H1 (cell line): ENCODE measurements around the gene OBP2B. TPM values are rescaled to one million over a fixed set of nuclear protein-coding genes. Genes with fewer than 3 reads are reported as not detected.

Experiments
- CTCF ChIA-PET: fragments of 300-600 bp; sonication (Branson Sonifier 250); formaldehyde crosslinking; loops from one replicate; lab custom pipeline; 2021; ENCODE audit not compliant: partially characterized antibody; lab: Charles Lee
- POLR2A ChIA-PET: fragments of 300-600 bp; sonication (Branson Sonifier 250); formaldehyde crosslinking; loops from one replicate; lab custom pipeline; 2021; ENCODE audit warnings: inconsistent platforms; ENCODE audit not compliant: partially characterized antibody; lab: Charles Lee
- DNase-seq, 2 experiments: peaks; one replicate each; pipeline versions ENCODE4 v3.0.0 to v3.0.0-alpha.2; 2010 to 2022; ENCODE audit warnings: low spot score in 2 of 2, low read depth in 1 of 2, mixed read lengths in 1 of 2
- FAIRE-seq: peaks from 2 replicates; lab custom pipeline; 2011; peaks lifted over from hg19 to GRCh38; lab: Jason Lieb, UNC
- H2AFZ ChIP-seq: 2 replicates; pipeline ENCODE4 v1.8.1; 2012; ENCODE audit warnings: low read length, inconsistent platforms
- H2AK5ac ChIP-seq: 2 replicates; pipeline ENCODE4 v1.6.1; 2013; ENCODE audit warnings: low read depth, low read length
- H2BK120ac ChIP-seq: replicated peaks from 2 replicates; pipeline ENCODE3; 2013; ENCODE audit warnings: low read depth, low read length, inconsistent platforms
- H2BK12ac ChIP-seq: 2 replicates; pipeline ENCODE4 v1.6.1; 2013; ENCODE audit warnings: low read depth, low read length
- H2BK15ac ChIP-seq: 2 replicates; pipeline ENCODE4 v1.6.1; 2013; ENCODE audit warnings: low read length
- H2BK20ac ChIP-seq: 2 replicates; pipeline ENCODE4 v1.6.1; 2013; ENCODE audit warnings: low read length
- H2BK5ac ChIP-seq: 2 replicates; pipeline ENCODE4 v1.6.1; 2013; ENCODE audit warnings: low read depth, low read length
- H3K14ac ChIP-seq: 2 replicates; pipeline ENCODE4 v1.6.1; 2013; ENCODE audit warnings: inconsistent platforms; ENCODE audit not compliant: insufficient read length
- H3K18ac ChIP-seq: 2 replicates; pipeline ENCODE4 v1.6.1; 2013; ENCODE audit warnings: low read length; ENCODE audit errors: extremely low read depth
- H3K23ac ChIP-seq: 2 replicates; pipeline ENCODE4 v1.6.1; 2013; ENCODE audit warnings: inconsistent platforms; ENCODE audit not compliant: insufficient read length
- H3K23me2 ChIP-seq: 2 replicates; pipeline ENCODE4 v1.6.1; 2013; ENCODE audit warnings: low read depth, low read length
- H3K27ac ChIP-seq: 2 replicates; pipeline ENCODE4 v1.6.1; 2011; ENCODE audit warnings: low read depth, low read length, inconsistent platforms
- H3K27me3 ChIP-seq, 4 experiments: replicated peaks in 1 of 4; 1 replicate in 1 of 4; 2 replicates in 3 of 4; pipeline versions ENCODE4 v1.6.1 to v1.8.1; 2011 to 2013; ENCODE audit warnings: low read length in 3 of 4, mild to moderate bottlenecking in 3 of 4, inconsistent platforms in 2 of 4, mixed read lengths in 2 of 4, moderate library complexity in 1 of 4; ENCODE audit not compliant: control insufficient read depth in 3 of 4, insufficient read depth in 3 of 4; ENCODE audit errors: extremely low read depth in 1 of 4
- H3K36me3 ChIP-seq, 4 experiments: 2 replicates each; pipeline versions ENCODE4 v1.6.1 to v1.8.1; 2011 to 2013; ENCODE audit warnings: mild to moderate bottlenecking in 4 of 4, low read length in 3 of 4, moderate library complexity in 2 of 4, control low read depth in 1 of 4, inconsistent platforms in 1 of 4; ENCODE audit not compliant: insufficient read depth in 4 of 4, control insufficient read depth in 2 of 4
- H3K4ac ChIP-seq: replicated peaks from 2 replicates; pipeline ENCODE3; 2013; ENCODE audit warnings: low read length, low read depth, mixed read lengths, inconsistent platforms; ENCODE audit not compliant: insufficient read length
- H3K4me1 ChIP-seq, 4 experiments: replicated peaks in 1 of 4; 1 replicate in 1 of 4; 2 replicates in 3 of 4; pipeline versions ENCODE4 v1.6.1 to v1.8.1; 2011 to 2013; ENCODE audit warnings: low read length in 3 of 4, inconsistent platforms in 2 of 4, mixed read lengths in 1 of 4; ENCODE audit not compliant: insufficient read depth in 4 of 4, control insufficient read depth in 3 of 4
- H3K4me2 ChIP-seq, 2 experiments: 2 replicates each; pipeline versions ENCODE4 v1.6.1 to v1.8.1; 2011 to 2013; ENCODE audit warnings: low read depth in 2 of 2, low read length in 2 of 2, control low read depth in 1 of 2, inconsistent platforms in 1 of 2, mild to moderate bottlenecking in 1 of 2; ENCODE audit not compliant: insufficient read depth in 1 of 2
- H3K4me3 ChIP-seq, 4 experiments: fragments of 200-600, 300-600 bp in 1 of 4; sonication (generic), shearing (Covaris generic), sonication (Bioruptor Twin) in 1 of 4; 2 replicates each; pipeline versions ENCODE4 v1.5.1 to v1.8.1; 2011 to 2016; ENCODE audit warnings: low read length in 4 of 4, low read depth in 3 of 4, control low read depth in 2 of 4, inconsistent platforms in 2 of 4, mild to moderate bottlenecking in 2 of 4, mixed read lengths in 1 of 4, moderate library complexity in 1 of 4; ENCODE audit not compliant: insufficient read depth in 2 of 4; ENCODE audit errors: extremely low read depth in 1 of 4
- H3K56ac ChIP-seq: replicated peaks from 2 replicates; pipeline ENCODE3; 2013; ENCODE audit warnings: low read depth, mild to moderate bottlenecking, mixed read lengths, low read length, inconsistent platforms; ENCODE audit not compliant: insufficient read length
- H3K79me1 ChIP-seq: 2 replicates; pipeline ENCODE4 v1.6.1; 2013; ENCODE audit warnings: low read depth, low read length, control low read depth
- H3K79me2 ChIP-seq, 2 experiments: 2 replicates each; pipeline versions ENCODE4 v1.6.1 to v1.8.1; 2012 to 2013; ENCODE audit warnings: low read length in 2 of 2, mild to moderate bottlenecking in 2 of 2, inconsistent platforms in 1 of 2; ENCODE audit not compliant: insufficient read depth in 2 of 2, control insufficient read depth in 1 of 2
- H3K9ac ChIP-seq, 4 experiments: replicated peaks in 1 of 4; 1 replicate in 1 of 4; 2 replicates in 3 of 4; pipeline versions ENCODE4 v1.6.1 to v1.8.1; 2011 to 2013; ENCODE audit warnings: low read depth in 3 of 4, low read length in 3 of 4, control low read depth in 2 of 4, mild to moderate bottlenecking in 2 of 4, moderate library complexity in 2 of 4, inconsistent platforms in 1 of 4; ENCODE audit errors: extremely low read depth in 1 of 4
- H3K9me3 ChIP-seq, 2 experiments: 2 replicates each; pipeline versions ENCODE4 v1.6.1 to v1.8.1; 2012 to 2013; ENCODE audit warnings: mild to moderate bottlenecking in 2 of 2, moderate library complexity in 2 of 2, control low read depth in 1 of 2, inconsistent platforms in 1 of 2, low read depth in 1 of 2, low read length in 1 of 2, mixed read lengths in 1 of 2; ENCODE audit not compliant: insufficient read depth in 2 of 2
- H4K20me1 ChIP-seq, 2 experiments: replicated peaks in 1 of 2; 2 replicates each; pipeline versions ENCODE3 to v1.8.1; 2011 to 2013; ENCODE audit warnings: inconsistent platforms in 2 of 2, low read length in 2 of 2, mild to moderate bottlenecking in 1 of 2; ENCODE audit not compliant: insufficient read depth in 2 of 2, control insufficient read depth in 1 of 2
- H4K5ac ChIP-seq: 2 replicates; pipeline ENCODE4 v1.6.1; 2013; ENCODE audit warnings: low read length, low read depth, mixed read lengths, inconsistent platforms; ENCODE audit not compliant: insufficient read length
- H4K8ac ChIP-seq: 2 replicates; pipeline ENCODE4 v1.8.0; 2013; ENCODE audit warnings: mild to moderate bottlenecking, moderate library complexity, low read length, inconsistent platforms; ENCODE audit not compliant: insufficient read depth; ENCODE audit errors: extremely low read depth
- H4K91ac ChIP-seq: replicated peaks from 2 replicates; pipeline ENCODE3; 2013; ENCODE audit warnings: low read length, mixed read lengths, inconsistent platforms; ENCODE audit not compliant: insufficient read length
- CEBPB ChIP-seq: IDR thresholded peaks from 2 replicates; pipeline ENCODE4 v1.6.1; 2012; ENCODE audit warnings: low read depth, low read length
- E2F6 ChIP-seq: IDR thresholded peaks from 2 replicates; pipeline ENCODE4 v1.6.1; 2012; ENCODE audit warnings: inconsistent platforms
- FOSL1 ChIP-seq: IDR thresholded peaks from 2 replicates; pipeline ENCODE4 v1.6.1; 2011; ENCODE audit warnings: mild to moderate bottlenecking, low read depth, low read length, moderate library complexity; ENCODE audit not compliant: insufficient read depth
- HDAC6 ChIP-seq: IDR thresholded peaks from one replicate; pipeline ENCODE4 v1.7.1; 2012; ENCODE audit warnings: low read depth, mild to moderate bottlenecking, inconsistent platforms, low read length, moderate library complexity
- JUND ChIP-seq: IDR thresholded peaks from 2 replicates; pipeline ENCODE4 v1.6.1; 2011; ENCODE audit warnings: mild to moderate bottlenecking, improper control_type of control experiment, low read length
- KDM1A ChIP-seq: fragments of 200-600, 300-600 bp; sonication (generic); IDR thresholded peaks from 2 replicates; pipeline ENCODE4 v1.7.1; 2016; ENCODE audit warnings: mild to moderate bottlenecking, low read length, borderline replicate concordance
- KDM4A ChIP-seq: IDR thresholded peaks from one replicate; pipeline ENCODE4 v1.7.1; 2012; ENCODE audit warnings: low read depth, mild to moderate bottlenecking, moderate library complexity, low read length, inconsistent platforms; ENCODE audit not compliant: severe bottlenecking
- NRF1 ChIP-seq: IDR thresholded peaks from 2 replicates; pipeline ENCODE4 v1.6.1; 2011; ENCODE audit warnings: mild to moderate bottlenecking, low read depth, low read length, improper control_type of control experiment
- POU5F1 ChIP-seq: IDR thresholded peaks from 2 replicates; pipeline ENCODE4 v1.6.1; 2011; ENCODE audit warnings: low read depth, mild to moderate bottlenecking, low read length, moderate library complexity
- RFX5 ChIP-seq: IDR thresholded peaks from 2 replicates; pipeline ENCODE4 v1.6.1; 2011; ENCODE audit warnings: low read depth, low read length, improper control_type of control experiment, borderline replicate concordance
- SIX5 ChIP-seq: IDR thresholded peaks from 2 replicates; pipeline ENCODE4 v1.6.1; 2011; ENCODE audit warnings: mild to moderate bottlenecking, low read depth, low read length
- TEAD4 ChIP-seq: IDR thresholded peaks from 2 replicates; pipeline ENCODE4 v1.6.1; 2012; ENCODE audit warnings: low read depth, low read length, inconsistent platforms, mixed read lengths
- polyA plus RNA-seq, 7 experiments: library from polyadenylated mRNA; depleted of rRNA in 3 of 7; stranded (reverse) in 5 of 7; unstranded in 2 of 7; fragments of >200 nt in 5 of 7; fragments of 200-250 nt in 2 of 7; gene quantifications; 1 replicate in 5 of 7; 2 replicates in 1 of 7; 4 replicates in 1 of 7; pipeline versions ENCODE4 v1.2.1 to v1.2.3, GENCODE V29; 2011 to 2013; ENCODE audit warnings: missing spikeins in 2 of 7, mixed read lengths in 2 of 7
- total RNA-seq: library from RNA; stranded (reverse); fragmentation: NEBNext Ultra II Directional; extraction: Animal tissue kit (Norgen Biotek cat#: 25700); gene quantifications from 2 replicates; pipeline ENCODE4 v1.2.1, GENCODE V29; 2021

OBP2B gene
- total and polyA plus RNA-seq, 2 of the 8 experiments (the other 6 are each of a cell fraction or from before 2014, with no cell fraction given) = not detected

DNA sequence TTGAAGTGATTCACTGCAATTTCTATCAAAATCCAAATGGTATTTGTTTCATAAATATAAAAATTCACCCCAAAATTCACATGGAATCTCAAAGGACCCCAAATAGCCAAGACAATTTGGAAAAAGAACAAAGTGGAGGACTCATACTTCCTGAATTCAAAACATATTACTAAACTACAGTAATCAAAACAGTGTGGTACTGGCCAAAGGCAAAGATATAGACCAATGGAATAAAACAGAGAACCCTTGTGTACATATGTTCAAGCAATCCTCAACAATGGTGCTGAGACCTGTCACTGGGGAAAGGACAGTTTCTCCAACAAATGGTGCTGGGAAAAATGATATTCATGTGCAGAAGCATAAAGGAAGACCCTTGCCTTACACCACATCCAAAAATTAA is 14.0 kb downstream of the OBP2B start:
- H3K56ac ChIP-seq = no peak overlapping the region
- H3K4ac ChIP-seq = no peak overlapping the region
- no peak overlapping the region for H4K91ac ChIP-seq
- FAIRE-seq = no peak
- H4K5ac ChIP-seq = no peak overlapping the region
- POLR2A ChIA-PET = no interaction called here
- no peak overlapping the region for H2BK20ac ChIP-seq
- CTCF ChIA-PET = interaction anchor here (1.2 to 2.3 kb wide), 2 partner anchors 9 to 14 kb away, joined by 5 to 6 read pairs; no protein-coding TSS in a partner anchor
- H3K27me3 ChIP-seq = peaks cover 0 to 2% (median 0%) of the 10 kb centered on the region in 4 experiments; a peak in 2 of 7 replicates
- H3K14ac ChIP-seq = no peak overlapping the region
- TF ChIP-seq HDAC6 = no peak
- no peak for TF ChIP-seq CEBPB
- TF ChIP-seq KDM1A = no peak
- TF ChIP-seq TEAD4 = no peak
- TF ChIP-seq SIX5 = no peak
- TF ChIP-seq FOSL1 = no peak
- TF ChIP-seq JUND = no peak
- no peak for TF ChIP-seq POU5F1
- TF ChIP-seq KDM4A = no peak
- TF ChIP-seq RFX5 = no peak
- no peak for TF ChIP-seq NRF1
- no peak for TF ChIP-seq E2F6
- H3K4me1 ChIP-seq = no peaks in the 10 kb centered on the region; a peak in 1 of 7 replicates
- H3K79me1 ChIP-seq = no peaks in the 10 kb centered on the region
- no peaks in the 10 kb centered on the region for H3K23me2 ChIP-seq
- no peak overlapping the region for H2BK5ac ChIP-seq
- H4K8ac ChIP-seq = no peak overlapping the region
- H3K9me3 ChIP-seq = peaks cover 2 to 3% of the 10 kb centered on the region in 2 experiments; a peak in 1 of 4 replicates
- no peak overlapping the region for H3K27ac ChIP-seq
- no peaks in the 10 kb centered on the region for H3K36me3 ChIP-seq
- H3K4me2 ChIP-seq = no peak overlapping the region
- no peak overlapping the region for H2BK12ac ChIP-seq
- H2AK5ac ChIP-seq = no peak overlapping the region
- H3K4me3 ChIP-seq = no peak overlapping the region
- no peak for DNase-seq
- no peaks in the 10 kb centered on the region for H4K20me1 ChIP-seq
- no peak overlapping the region for H3K9ac ChIP-seq
- no peak overlapping the region for H2BK15ac ChIP-seq
- H3K18ac ChIP-seq = no peak overlapping the region
- no peak overlapping the region for H2AFZ ChIP-seq
- H3K23ac ChIP-seq = no peak overlapping the region
- no peaks in the 10 kb centered on the region for H3K79me2 ChIP-seq
- no peak overlapping the region for H2BK120ac ChIP-seq
